Sigmoid colon (tissue), 7 donors: ENCODE results near the gene RHEB. TPM values are rescaled to one million over a fixed set of nuclear protein-coding genes. Genes with fewer than 3 reads are reported as not detected.

Experiments used
- DNase-seq: peaks from one replicate; pipeline ENCODE4 v3.0.0-alpha.2; 2019
- H3K27ac ChIP-seq, 4 donors: fragments of 200-600 bp; sonication (generic); one replicate each; pipeline ENCODE4 v1.5.1; 2016 to 2019; ENCODE audit warnings: mild to moderate bottlenecking in 1 of 4
- H3K27me3 ChIP-seq, 3 donors: fragments of 200-600 bp; sonication (generic); one replicate each; pipeline ENCODE4 v1.5.1; 2019; ENCODE audit warnings: mild to moderate bottlenecking in 1 of 3
- H3K36me3 ChIP-seq, 4 donors: fragments of 200-600 bp; sonication (generic); one replicate each; pipeline ENCODE4 v1.5.1; 2016 to 2019
- H3K4me1 ChIP-seq, 4 donors: fragments of 200-600 bp; sonication (generic); one replicate each; pipeline ENCODE4 v1.5.1; 2017 to 2019
- H3K4me3 ChIP-seq, 4 donors: fragments of 200-600 bp; sonication (generic); one replicate each; pipeline ENCODE4 v1.5.1; 2017 to 2019; ENCODE audit warnings: mild to moderate bottlenecking in 2 of 4, moderate library complexity in 1 of 4
- H3K9me3 ChIP-seq, 4 donors: fragments of 200-600 bp in 3 of 4; sonication (generic) in 3 of 4; one replicate each; pipeline versions ENCODE4 v1.5.1 to v1.6.1; 2013 to 2019
- EP300 ChIP-seq, 4 donors: sonication (generic); formaldehyde crosslinking; IDR thresholded peaks; one replicate each; pipeline ENCODE4 v1.6.1; 2017; ENCODE audit warnings: antibody characterized with exemption in 4 of 4
- POLR2A ChIP-seq, 2 donors: fragments of 450-650 bp; IDR thresholded peaks; one replicate each; pipeline ENCODE4 v1.6.1; 2016; ENCODE audit warnings: antibody characterized with exemption in 2 of 2, mild to moderate bottlenecking in 2 of 2, moderate library complexity in 2 of 2
- POLR2AphosphoS5 ChIP-seq, 4 donors: sonication (generic); formaldehyde crosslinking; IDR thresholded peaks; one replicate each; pipeline ENCODE4 v1.6.1; 2017; ENCODE audit warnings: antibody characterized with exemption in 4 of 4
- WGBS, 2 donors: extraction: QIAGEN DNeasy Blood & Tissue Kit; methylation state at CpG; one replicate each; pipeline ENCODE4 v1.1.7; 2013; 5-methylcytosine and 5-hydroxymethylcytosine counted together
- intact Hi-C: fragments of 100-400 bp; cut with DNase I; formaldehyde crosslinking; loops from one replicate; pipeline ENCODE4 v1.15.1; 2023
- polyA plus RNA-seq, 3 donors: library from polyadenylated mRNA; stranded (reverse); fragments of 200-250 nt; gene quantifications; one replicate each; pipeline ENCODE4 v1.2.3, GENCODE V29; 2013
- total RNA-seq, 4 donors: library from RNA; depleted of rRNA; stranded (reverse); fragments of >200 nt; gene quantifications; one replicate each; pipeline ENCODE4 v1.1.0, GENCODE V29; 2016
- TF ChIP-seq, protein P1 (sequence below), 4 experiments: fragments of 450-650 bp in 3 of 4; fragments of 200-600 bp in 1 of 4; IDR thresholded peaks; one replicate each; pipeline ENCODE4 v1.5.1; 2016 to 2019; ENCODE audit warnings: antibody characterized with exemption in 4 of 4, mild to moderate bottlenecking in 3 of 4, moderate library complexity in 2 of 4
- donor health status: healthy with polysubstance abuse.
- donor health status: Bipolar disorder and iron deficiency.
- donor health status: healthy.

The RHEB gene
- total and polyA plus RNA-seq, 7 donors, result 48.3 to 162 (median 121) TPM

DNA sequence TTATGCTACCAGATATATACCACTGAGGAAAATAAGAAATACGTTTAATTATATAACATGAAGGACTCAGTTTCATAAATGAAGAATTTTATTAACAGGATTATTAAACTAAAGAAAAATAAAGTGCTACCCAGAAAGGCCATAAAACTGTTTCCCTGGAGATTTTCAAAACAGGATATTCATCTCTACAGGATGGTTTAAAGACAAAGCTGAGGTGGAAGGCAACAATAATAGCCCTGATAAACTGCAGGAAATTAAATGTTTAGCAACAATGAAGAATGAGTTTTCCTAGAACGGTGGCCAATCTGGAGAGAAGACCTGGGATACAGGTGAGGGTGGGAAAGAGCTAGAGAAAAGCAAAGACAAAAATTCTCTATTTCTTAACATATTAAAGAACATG, 11.9 kb downstream of the RHEB start:
- H3K4me1 ChIP-seq, result peaks cover 0 to 98% (median 82%) of the 10 kb centered on the region in 4 donors
- no peak for TF ChIP-seq POLR2AphosphoS5 (IDR thresholded peaks at IDR 0.05)
- TF ChIP-seq POLR2A (IDR thresholded peaks at IDR 0.05), result no peak
- TF ChIP-seq, protein P1, sequence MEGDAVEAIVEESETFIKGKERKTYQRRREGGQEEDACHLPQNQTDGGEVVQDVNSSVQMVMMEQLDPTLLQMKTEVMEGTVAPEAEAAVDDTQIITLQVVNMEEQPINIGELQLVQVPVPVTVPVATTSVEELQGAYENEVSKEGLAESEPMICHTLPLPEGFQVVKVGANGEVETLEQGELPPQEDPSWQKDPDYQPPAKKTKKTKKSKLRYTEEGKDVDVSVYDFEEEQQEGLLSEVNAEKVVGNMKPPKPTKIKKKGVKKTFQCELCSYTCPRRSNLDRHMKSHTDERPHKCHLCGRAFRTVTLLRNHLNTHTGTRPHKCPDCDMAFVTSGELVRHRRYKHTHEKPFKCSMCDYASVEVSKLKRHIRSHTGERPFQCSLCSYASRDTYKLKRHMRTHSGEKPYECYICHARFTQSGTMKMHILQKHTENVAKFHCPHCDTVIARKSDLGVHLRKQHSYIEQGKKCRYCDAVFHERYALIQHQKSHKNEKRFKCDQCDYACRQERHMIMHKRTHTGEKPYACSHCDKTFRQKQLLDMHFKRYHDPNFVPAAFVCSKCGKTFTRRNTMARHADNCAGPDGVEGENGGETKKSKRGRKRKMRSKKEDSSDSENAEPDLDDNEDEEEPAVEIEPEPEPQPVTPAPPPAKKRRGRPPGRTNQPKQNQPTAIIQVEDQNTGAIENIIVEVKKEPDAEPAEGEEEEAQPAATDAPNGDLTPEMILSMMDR (IDR thresholded peaks at IDR 0.05), result no peak
- TF ChIP-seq EP300 (IDR thresholded peaks at IDR 0.05), result no peak
- intact Hi-C loops, result no loop called here
- H3K4me3 ChIP-seq, result no peak overlapping the region
- peak overlapping the region; percentile 61 to 95 (median 82) for H3K27ac ChIP-seq
- no peaks in the 10 kb centered on the region for H3K36me3 ChIP-seq
- DNase-seq, result no peak
- no peaks in the 10 kb centered on the region for H3K9me3 ChIP-seq
- WGBS, 2 donors, result 81 to 86% methylated on average over 2 of the region's 2 CpGs
- no peaks in the 10 kb centered on the region for H3K27me3 ChIP-seq

DNA sequence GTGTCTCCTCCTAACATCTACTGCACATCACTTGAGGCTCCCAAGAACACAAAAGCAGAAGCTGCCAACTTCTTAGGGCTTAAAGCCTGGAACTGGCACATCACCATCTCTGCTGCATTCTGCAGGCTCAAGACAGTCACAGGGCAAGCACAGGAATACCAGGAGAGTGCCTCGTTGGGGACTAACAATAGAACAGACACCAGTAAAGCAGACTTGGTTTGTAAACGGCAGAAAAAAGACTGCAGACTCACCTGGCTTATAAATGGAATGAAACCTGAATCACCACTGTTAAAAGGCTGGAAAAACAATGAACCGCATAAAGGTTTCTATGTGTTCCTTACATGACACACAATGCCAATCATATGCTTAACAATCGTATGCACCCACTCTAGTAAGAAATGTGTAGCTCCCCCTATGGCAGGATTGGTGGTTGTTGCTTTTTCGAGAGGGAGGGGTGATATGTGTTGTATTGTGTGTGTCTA, 12.8 kb downstream of the RHEB start:
- no peaks in the 10 kb centered on the region for H3K36me3 ChIP-seq
- intact Hi-C loops, result no loop called here
- 55 to 67% methylated on average over 5 of the region's 5 CpGs for WGBS, 2 donors
- H3K27ac ChIP-seq, result peak overlapping the region; percentile 61 to 95 (median 82)
- no peak overlapping the region for H3K4me3 ChIP-seq
- H3K27me3 ChIP-seq, result no peaks in the 10 kb centered on the region
- H3K9me3 ChIP-seq, result no peaks in the 10 kb centered on the region
- H3K4me1 ChIP-seq, result peaks cover 0 to 97% (median 80%) of the 10 kb centered on the region in 4 donors
- TF ChIP-seq, protein P1 (IDR thresholded peaks at IDR 0.05), result no peak
- TF ChIP-seq POLR2A (IDR thresholded peaks at IDR 0.05) (no peak), EP300 (IDR thresholded peaks at IDR 0.05) (peak in 2 of 4 donors; percentile 59 to 96), POLR2AphosphoS5 (IDR thresholded peaks at IDR 0.05) (peak; percentile 41 to 79 (median 64))
- DNase-seq, result peak; percentile 86

DNA sequence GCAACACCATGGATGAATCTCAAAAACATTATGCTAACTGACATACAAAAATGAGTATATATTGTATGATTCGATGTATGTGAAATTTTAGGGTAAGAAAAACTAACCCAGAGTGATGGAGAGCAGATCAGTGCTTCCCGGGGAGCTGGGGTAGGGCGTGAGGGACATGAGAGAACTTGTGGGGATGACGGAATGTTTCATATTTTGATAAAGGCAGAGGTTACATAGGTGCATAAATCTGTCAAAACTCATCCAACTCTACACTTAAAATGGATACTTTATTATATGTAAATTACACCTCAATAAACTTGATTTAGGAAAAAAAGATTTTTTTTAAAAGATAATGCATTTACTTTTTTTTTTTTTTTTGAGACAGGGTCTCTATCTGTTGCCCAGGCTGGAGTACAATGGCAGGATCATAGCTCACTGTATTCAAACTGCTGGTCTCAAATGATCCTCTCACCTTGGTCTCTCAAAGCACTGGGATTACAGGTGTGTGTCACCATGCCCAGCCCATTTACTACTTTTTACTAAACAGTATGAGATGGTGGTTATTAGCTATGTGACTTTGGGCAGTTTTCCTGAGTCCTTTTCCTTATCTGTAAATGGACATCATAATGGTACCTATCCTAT, 13.7 kb downstream of the RHEB start:
- 95 to 96% methylated on average over 4 of the region's 4 CpGs for WGBS, 2 donors
- H3K9me3 ChIP-seq, result no peaks in the 10 kb centered on the region
- H3K4me3 ChIP-seq, result no peak overlapping the region
- peaks cover 0 to 95% (median 75%) of the 10 kb centered on the region in 4 donors for H3K4me1 ChIP-seq
- no peaks in the 10 kb centered on the region for H3K27me3 ChIP-seq
- no peak for DNase-seq
- TF ChIP-seq POLR2A (IDR thresholded peaks at IDR 0.05), result no peak
- H3K36me3 ChIP-seq, result no peaks in the 10 kb centered on the region
- peak overlapping the region; percentile 61 to 95 (median 82) for H3K27ac ChIP-seq
- intact Hi-C loops, result loop anchor here (2.0 kb wide), 1 partner anchor 45 kb away; no protein-coding TSS in a partner anchor

DNA sequence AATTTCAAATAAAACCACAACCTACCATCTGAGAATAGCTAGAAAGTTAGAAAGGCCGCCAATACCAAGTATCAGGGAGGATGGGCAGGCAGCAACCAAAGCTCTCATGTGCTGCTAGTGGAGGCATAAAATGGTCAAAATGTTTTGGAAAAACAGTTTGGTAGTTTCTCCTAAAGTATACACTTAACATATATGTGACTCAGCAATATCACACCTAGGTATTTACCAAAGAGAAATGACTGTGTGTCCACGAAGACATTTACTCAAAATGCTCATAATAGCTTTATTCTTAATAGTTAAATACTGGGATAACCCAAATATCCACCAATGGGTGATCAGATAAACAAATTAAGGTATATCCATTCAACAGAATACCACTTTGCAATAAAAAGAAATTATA, 14.3 kb downstream of the RHEB start:
- Histone ChIP-seq H3K9me3 (no peaks in the 10 kb centered on the region), H3K4me3 (no peak overlapping the region), H3K36me3 (no peaks in the 10 kb centered on the region), H3K27ac (peak overlapping the region; percentile 61 to 95 (median 82)), H3K27me3 (no peaks in the 10 kb centered on the region), H3K4me1 (peaks cover 0 to 96% (median 75%) of the 10 kb centered on the region in 4 donors)
- DNase-seq, result no peak
- intact Hi-C loops, result loop anchor here (2.0 kb wide), 1 partner anchor 45 kb away; no protein-coding TSS in a partner anchor
- TF ChIP-seq POLR2A (IDR thresholded peaks at IDR 0.05) (no peak), EP300 (IDR thresholded peaks at IDR 0.05) (no peak), POLR2AphosphoS5 (IDR thresholded peaks at IDR 0.05) (no peak)
- TF ChIP-seq, protein P1 (IDR thresholded peaks at IDR 0.05), result no peak
- 82 to 83% methylated on average over 2 of the region's 2 CpGs for whole genome bisulfite sequencing, 2 donors

DNA sequence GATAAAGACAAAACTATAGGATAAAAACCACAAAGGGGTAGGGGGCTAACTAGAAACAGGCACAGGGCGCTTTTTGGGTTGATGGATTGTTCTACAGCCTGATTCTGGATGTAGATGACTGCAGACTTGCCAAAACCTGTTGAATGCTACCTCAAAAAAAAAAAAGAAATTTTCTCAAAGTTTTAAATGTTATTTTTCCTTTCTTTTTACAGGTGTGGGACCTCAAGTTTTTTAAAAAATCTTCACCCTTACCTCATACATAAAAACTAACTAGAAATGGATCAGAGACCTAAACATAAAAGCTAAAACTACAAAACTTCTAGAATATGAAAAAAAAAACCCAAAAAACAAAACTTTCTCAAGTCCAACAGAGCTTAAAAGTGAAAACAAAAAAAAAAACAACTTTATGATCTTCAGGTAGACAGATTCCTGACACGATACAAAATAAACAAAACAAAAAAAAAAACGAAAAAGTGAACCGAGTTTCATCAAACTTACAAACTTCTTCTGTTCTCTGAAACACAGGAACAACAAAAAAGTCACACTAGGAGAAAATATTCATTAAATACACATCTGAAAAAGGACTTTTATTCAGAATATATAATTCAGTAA, 14.9 kb downstream of the RHEB start:
- intact Hi-C loops, result loop anchor here (2.0 kb wide), 1 partner anchor 44 kb away; no protein-coding TSS in a partner anchor
- DNase-seq, result no peak
- H3K4me1 ChIP-seq, result peaks cover 0 to 96% (median 77%) of the 10 kb centered on the region in 4 donors

More for the DNA sequence above, 14.9 kb downstream of the RHEB start:
- peak overlapping the region; percentile 45 to 95 (median 82) for H3K27ac ChIP-seq
- H3K36me3 ChIP-seq, result no peaks in the 10 kb centered on the region
- 68 to 84% methylated on average over 4 of the region's 4 CpGs for WGBS, 2 donors
- TF ChIP-seq POLR2AphosphoS5 (IDR thresholded peaks at IDR 0.05) (no peak), POLR2A (IDR thresholded peaks at IDR 0.05) (no peak), EP300 (IDR thresholded peaks at IDR 0.05) (no peak)
- TF ChIP-seq, protein P1 (IDR thresholded peaks at IDR 0.05), result no peak
- no peak overlapping the region for H3K4me3 ChIP-seq
- no peaks in the 10 kb centered on the region for H3K27me3 ChIP-seq
- H3K9me3 ChIP-seq, result no peaks in the 10 kb centered on the region
